HG03469 (cell line): Measurements from ENCODE around the gene FGB.

Source experiments
- ATAC-seq: cut with Tn5 transposase; IDR thresholded peaks from one replicate; pipeline ENCODE4 v1.9.1; 2021; ENCODE audit warnings: mild to moderate bottlenecking, moderate library complexity, moderate number of reproducible peaks; ENCODE audit not compliant: unreplicated experiment

FGB gene

DNA sequence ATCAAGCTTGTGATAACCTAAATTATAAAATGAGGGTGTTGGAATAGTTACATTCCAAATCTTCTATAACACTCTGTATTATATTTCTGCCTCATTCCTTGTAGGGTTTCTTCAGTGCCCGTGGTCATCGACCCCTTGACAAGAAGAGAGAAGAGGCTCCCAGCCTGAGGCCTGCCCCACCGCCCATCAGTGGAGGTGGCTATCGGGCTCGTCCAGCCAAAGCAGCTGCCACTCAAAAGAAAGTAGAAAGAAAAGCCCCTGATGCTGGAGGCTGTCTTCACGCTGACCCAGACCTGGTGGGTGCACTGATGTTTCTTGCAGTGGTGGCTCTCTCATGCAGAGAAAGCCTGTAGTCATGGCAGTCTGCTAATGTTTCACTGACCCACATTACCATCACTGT is 2.9 kb downstream of the FGB start:
- ATAC-seq: no peak

DNA sequence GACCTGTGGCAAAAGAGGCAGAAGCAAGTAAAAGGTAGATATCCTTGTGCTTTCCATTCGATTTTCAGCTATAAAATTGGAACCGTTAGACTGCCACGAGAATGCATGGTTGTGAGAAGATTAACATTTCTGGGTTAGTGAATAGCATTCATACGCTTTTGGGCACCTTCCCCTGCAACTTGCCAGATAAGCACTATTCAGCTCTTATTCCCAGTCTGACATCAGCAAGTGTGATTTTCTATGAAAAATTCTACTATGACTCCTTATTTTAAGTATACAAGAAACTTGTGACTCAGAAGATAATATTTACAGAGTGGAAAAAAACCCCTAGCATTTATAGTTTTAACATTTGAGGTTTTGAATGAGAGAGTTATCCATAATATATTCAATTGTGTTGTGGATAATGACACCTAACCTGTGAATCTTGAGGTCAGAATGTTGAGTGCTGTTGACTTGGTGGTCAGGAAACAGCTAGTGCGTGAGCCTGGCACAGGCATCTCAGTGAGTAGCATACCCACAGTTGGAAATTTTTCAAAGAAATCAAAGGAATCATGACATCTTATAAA is 3.9 kb downstream of the FGB start:
- no peak for ATAC-seq

DNA sequence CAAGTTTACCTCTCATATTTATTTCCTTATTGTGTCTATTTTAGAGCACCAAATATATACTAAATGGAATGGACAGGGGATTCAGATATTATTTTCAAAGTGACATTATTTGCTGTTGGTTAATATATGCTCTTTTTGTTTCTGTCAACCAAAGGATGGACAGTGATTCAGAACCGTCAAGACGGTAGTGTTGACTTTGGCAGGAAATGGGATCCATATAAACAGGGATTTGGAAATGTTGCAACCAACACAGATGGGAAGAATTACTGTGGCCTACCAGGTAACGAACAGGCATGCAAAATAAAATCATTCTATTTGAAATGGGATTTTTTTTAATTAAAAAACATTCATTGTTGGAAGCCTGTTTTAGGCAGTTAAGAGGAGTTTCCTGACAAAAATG is 6.2 kb downstream of the FGB start:
- ATAC-seq: no peak

DNA sequence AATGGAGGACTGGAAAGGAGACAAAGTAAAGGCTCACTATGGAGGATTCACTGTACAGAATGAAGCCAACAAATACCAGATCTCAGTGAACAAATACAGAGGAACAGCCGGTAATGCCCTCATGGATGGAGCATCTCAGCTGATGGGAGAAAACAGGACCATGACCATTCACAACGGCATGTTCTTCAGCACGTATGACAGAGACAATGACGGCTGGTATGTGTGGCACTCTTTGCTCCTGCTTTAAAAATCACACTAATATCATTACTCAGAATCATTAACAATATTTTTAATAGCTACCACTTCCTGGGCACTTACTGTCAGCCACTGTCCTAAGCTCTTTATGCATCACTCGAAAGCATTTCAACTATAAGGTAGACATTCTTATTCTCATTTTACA is 6.8 kb downstream of the FGB start:
- no peak for ATAC-seq

DNA sequence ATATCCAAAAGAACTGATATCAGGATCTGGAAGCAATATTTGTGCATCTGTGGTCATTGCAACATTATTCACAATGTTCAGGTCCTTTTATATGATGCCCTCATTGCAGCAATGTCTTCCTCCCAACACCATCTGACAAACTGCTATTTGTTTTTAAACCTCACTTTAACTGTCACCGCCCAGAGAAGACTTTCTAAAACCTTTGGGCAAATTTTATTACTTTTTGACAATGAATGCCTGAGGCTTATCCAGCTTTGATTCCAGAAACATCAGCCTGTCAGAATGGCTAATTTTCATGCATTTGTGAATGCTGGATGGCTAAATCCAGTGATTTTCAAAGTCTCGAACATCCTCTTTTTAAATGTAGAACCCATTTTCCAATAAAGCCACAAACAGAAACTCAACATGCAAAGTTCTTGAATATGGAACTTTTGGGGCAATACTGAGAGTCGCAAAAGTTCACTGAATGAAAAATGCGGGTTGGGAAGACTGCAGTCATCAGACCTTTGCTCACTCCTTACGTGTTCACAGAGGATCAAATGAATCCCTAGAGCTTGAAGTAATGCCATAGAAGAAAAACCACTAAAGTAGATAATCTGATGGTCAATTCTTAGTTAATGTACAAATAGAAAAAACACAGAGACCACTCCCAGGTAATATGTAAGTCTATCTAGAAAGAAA is 10.5 kb downstream of the FGB start:
- ATAC-seq: no peak

DNA sequence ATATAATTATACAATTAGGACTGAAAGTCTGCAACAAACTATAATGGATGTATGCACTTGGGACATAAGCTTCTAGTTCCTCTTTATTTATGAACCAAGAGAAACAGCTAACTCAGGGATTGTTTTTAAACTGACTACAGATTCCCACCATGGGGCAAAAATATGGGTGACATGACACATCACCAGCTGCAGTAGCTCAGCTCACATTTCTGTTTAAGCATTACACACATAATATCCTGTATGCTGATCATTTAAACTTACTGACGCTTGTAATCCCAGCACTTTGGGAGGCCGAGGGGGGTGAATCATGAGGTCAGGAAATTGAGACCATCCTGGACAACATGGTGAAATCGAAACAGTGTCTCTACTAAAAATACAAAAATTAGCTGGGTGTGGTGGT is 11.5 kb downstream of the FGB start:
- ATAC-seq: no peak

DNA sequence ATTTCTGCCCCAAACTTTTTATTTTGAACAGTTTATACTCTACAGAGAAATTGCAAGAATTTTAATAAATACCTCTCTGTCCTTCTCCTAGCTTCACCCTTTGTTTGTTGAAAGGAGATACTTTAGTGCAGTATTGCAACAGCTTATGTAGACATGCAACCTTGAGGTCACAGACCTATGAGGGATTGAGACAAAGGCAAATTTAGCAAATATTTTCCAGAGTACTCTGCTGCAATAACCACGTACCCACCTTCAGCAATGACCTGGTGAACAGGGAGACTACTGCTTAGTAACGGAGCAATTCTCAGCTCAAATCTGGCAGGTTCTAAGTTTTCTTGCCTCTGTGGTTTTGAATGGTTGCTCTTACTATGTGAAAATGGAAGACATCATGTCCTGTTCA is 14.5 kb downstream of the FGB start:
- ATAC-seq: no peak

DNA sequence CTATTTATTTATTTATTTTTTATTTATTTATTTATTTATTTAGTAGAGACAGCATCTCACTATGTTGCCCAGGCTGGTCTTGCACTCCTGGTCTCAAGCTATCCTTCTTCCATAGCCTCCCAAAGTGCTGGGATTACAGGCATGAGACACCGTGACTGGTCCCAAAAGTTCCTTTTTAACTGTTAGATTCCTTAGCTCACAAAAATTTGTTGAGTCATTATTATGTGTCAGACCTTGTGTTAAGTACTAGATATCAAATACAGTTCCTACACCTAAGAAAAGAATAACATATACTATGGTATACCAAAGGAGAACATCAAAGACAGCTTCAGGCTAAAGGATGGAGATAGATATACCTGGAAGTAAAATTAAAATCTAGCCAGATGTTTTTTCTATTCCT is 16.1 kb downstream of the FGB start:
- ATAC-seq: no peak

DNA sequence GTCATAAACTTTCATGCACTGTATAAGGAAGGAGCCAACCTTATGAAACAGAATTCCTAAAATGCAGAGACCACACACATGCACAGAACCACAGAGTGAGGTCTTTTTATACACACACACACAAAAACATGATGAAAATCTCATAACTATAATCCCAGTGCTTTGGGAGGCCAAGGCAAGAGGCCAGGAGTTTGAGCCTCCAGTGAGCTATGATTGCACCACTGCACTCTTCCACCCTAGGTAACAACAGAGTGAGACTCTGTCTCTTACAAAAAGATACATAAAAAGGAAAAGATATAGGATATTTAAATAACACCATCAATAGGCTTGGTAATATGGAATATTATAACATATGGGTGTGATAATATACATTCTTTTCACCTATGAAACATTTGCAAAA is 17.1 kb downstream of the FGB start:
- no peak for ATAC-seq

DNA sequence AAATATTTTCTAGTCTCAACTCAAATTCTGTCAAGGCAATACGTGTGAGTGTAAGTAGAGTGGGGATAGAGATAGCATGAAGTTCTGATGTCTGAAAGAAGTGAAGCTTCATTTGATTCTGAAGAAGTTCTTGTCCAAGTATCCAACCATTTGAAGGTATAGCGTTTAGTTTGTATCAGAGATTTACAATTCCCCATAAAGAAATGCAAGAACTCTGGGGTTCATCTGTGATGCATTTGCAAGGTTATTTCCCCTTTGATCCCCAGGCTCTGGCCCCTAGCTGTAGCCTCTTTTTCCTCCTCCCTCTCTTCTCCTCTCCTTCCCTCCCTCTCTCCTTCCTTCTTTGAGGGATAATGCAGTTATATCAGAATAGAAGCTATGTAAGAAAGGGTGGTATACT is 19.9 kb downstream of the FGB start:
- no peak for ATAC-seq

DNA sequence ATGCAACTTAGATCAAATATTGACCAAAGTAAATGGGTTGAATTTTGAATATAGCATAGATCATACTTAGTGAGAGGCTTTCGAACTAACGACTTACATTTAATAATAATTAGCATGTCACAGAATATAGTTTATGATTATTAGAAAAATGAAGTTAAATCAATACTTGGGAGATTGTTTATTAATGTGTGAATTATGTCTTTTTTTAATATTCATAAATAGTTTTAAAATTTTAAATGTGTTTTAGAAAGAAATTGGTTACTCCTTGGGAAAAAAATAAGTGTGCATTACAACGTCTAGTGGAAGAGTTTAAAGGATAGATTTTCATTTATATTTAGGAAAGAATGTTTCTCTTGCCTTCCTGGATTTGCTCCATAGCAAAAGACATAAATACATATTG is 20.4 kb downstream of the FGB start:
- no peak for ATAC-seq

DNA sequence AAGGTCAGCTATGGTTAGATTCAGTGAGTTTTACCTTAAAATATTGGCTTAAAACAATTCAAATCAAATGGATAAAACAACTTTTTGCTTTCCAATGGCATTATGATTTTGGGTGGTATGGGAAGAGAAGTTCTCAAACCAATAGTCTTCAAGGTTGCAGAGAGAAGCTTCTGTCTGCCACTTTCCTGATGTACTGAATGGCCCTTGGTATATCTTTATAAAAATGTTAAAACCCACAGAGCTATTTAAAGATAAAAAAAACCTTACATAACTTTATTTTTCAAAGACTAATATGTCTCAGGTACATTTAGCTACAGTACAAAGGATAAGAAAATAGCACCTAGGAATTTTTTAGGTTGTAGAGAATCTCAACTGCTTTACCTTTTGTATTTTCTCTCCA is 20.9 kb downstream of the FGB start:
- no peak for ATAC-seq

DNA sequence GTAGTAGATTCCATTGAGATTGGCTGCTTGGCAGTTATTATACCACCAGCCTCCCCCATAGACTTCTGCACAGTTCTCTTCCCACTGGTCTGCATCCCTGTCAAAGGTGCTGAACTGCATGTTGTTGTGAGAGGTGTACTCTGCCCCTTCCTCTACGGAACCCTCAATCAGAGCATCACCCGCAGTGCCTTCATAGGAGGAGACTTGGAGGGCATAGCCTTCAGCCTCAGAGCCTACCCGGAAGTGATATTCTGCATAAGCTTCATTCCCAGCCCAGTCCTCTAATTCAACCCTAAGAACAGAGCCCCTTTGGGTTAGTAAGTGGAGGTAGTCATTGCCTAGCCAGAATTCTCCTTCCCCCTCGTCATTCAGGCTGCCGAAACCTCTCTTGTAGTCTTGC is 21.4 kb downstream of the FGB start:
- no peak for ATAC-seq

DNA sequence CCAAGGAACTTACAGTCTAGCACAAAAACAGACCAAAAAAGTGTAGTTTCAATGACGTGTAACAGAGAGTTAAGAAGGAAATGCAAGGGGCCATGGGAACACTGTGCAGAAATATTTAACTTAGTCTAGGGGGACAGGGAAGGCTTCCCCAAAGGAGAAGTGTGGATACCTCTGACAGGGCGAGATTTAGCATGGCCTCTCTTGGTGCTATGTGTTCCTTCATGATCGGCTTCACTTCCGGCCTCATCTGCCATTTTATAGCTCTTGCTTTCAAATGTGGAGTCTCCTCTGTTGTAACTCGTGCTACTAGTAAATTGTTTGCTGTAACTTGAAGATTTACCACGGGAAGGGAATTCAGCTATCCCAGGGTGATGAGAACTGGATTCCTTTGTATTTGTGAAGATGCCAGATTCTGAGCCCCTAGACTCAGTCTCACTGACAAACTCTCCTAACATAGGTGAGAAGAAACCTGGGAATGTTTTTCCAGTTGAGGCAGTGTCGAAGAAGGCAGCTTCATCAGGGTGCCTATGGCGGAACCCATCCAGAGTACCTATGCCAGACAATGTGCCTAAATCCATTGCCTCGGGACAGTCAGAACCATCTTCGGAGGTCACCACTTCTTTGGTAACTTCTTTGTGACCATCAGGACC is 22.7 kb downstream of the FGB start:
- ATAC-seq: no peak

DNA sequence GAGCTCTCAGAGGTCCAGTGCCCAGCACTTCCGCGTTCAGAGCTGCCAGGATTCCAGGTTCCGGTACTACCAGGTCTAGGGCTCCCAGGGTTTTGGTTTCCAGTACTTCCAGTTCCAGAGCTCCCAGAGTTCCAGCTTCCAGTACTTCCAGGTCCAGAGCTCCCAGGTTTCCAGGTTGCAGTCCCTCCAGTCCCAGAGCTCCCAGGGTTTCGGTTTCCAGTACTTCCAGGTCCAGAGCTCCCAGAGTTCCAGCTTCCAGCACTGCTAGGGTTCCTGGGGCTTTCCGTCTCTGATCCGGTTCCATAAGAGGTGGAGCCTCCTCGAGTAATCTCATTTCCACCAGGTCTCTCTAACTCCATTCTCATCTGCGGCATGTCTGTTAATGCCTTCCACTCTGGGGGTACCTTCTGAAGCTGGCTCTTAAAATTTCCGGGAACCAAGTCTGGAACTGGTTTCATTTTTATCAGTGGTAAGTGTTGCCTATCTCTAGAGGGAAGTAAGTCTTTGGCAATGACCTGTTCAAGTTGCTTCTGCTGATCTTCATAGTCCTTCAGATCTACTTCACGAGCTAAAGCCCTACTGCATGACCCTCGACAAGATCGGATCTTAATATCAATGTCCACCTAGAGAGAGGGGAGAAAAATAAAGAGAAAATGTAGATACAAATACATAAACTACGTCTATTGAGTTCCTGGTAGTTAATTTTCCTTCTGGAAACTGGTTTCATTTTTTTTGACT is 23.7 kb downstream of the FGB start:
- ATAC-seq: no peak

DNA sequence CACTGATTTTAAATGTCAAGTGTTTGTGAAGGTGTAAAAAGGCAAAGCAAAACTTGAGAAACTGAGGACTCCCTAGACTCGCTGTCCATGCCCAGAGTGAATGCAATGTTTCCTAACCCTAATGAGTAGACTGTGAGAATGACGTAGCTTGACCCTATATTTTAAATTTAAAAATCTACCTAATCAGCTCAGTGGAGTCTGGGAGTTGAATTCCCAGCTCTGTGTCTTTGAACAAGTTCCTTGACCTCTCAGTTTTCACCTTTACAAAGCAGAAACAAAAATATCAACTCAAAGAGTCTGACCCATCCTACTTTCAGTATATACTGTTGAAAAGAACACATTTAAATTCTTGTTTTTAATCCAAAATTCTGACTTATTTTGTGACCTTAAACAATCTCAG is 25.4 kb downstream of the FGB start:
- no peak for ATAC-seq

DNA sequence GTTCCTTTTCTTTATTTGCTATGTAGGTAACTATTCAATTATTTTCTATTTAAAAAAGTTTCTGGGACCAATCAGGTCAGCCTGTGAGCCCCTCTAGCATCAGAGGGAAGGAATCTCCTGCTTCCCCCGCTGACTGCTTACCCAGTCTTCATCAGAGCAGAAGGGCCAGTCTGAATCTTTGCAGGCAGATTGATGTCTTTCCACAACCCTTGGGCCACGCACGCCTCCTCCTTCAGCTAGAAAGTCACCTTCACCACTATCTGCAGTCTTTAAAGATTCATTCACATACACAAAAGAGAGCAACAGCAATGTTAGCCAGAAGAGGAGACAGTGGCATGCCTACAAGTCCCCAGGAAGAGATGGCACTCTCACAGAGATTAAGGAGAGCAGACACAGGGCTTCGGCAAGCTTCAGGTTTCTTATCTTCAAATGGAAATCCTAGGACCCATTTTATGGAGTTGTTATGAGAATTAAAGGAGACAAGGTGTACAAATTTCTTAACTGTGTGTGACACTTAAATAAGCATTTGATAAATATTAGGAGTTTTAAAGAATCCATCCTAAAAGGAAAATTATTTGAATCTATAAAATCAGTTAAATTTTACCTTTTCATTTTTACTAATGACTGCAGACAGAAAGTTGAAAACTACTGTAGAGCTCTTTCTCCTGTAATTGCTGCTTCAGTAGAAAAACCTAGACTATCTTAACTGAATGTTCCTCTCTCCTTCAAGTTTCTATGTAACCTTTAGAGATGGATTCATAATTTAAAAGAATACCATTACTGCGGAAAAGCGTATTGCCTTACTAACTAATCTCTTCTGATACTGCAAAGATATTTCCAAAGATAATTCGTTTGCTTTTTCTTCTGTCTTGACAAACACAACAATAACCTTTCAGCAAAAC is 26.7 kb downstream of the FGB start:
- ATAC-seq: no peak

DNA sequence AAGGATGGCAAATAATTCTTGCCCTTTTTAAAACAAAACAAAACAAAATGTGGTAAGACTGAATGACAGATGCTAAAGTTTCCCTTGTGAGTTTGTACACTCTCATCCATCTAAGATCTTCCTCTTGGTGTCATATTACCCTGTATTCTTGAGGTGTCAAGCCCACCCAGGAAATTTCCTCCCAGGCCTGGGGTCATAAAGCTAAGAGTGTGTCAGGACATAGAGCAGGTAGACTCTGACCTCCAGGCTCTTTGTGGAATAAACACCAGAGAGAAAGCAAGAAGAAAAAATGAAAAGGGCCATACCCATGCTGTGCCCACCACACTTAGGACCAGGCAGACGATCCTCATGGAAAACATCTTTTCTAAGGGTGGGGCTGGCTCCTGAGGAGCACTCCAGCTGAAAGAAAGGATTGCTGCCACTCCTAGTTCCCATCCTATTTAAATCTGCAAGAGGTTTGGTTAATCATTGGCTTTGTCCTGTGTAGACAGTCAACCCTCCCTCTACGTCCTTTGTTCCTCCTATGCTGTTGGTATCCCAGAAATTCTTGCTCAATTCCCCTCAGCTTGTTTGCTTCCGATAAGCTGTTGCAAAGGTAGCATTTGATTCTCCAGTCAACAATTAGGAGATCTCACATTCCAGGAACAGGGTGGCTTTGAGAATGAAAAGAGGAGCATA is 27.7 kb downstream of the FGB start, which contains the start of gene FGA:
TSS of gene FGA (minus strand) at position 414 of the 678 bp plus-strand sequence. CDS start at position 359, 55 bp downstream.
- ATAC-seq: no peak

DNA sequence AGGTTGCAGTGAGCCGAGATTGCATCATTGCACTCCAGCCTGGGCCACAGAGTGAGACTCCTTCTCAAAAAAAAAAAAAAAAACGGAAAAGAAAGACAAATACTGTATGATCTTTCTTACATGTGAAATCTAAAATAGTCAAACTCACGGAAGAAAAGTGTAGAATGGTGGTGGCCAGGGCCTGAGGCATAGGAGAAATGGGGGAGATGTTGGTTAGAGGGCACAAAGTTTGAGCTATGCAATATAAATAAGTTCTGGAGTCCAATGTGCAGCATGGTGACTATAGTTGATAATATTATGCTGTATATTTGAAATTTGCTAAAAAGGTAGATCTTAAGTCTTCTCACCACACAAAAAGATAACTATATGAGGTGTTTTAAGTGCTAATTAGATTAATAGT is 29.1 kb downstream of the FGB start:
- no peak for ATAC-seq

DNA sequence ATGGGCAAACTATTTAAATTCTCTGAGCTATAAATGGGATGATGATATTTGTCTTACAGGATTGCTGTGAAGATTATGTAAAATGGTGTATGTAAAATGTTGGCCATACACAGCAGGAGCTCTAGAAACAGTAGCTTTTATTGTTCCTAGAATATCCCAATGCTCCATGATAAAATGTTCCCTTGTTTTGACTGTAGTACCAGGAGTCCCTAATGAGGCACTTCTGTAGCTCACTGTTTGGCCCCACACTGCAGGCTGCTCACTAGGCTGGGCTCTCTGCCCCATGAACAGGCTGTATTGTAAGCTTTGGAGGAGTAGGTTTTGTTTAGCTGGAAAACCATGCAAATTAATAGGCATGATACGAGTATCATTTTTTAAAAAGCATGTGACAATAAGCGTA is 31.1 kb downstream of the FGB start:
- no peak for ATAC-seq
